ENCODE data around the gene LCLAT1.
A peak's percentile ranks its signal among the peaks of the same experiment; 100 is the strongest.

LCLAT1 gene

DNA sequence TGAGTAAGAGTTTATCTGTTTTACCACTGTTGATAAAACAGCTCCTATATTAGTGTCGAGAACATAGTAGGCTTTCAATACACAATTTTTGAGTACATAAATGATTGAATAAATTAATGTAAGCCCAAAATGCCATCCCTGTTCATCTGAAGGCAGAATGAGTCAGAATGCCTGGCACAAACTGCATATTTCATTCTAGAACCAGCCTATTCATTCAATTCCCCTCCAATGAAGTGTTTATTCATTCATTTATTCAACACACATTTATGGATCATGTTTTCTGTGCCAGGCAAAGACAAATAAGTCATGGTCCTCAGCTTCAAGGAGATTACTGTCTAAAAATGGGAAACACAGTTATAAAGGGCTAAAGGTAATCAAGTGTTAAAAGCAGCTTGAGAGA lies 22.8 kb upstream of the LCLAT1 start:
- DNase-seq = no peak

DNA sequence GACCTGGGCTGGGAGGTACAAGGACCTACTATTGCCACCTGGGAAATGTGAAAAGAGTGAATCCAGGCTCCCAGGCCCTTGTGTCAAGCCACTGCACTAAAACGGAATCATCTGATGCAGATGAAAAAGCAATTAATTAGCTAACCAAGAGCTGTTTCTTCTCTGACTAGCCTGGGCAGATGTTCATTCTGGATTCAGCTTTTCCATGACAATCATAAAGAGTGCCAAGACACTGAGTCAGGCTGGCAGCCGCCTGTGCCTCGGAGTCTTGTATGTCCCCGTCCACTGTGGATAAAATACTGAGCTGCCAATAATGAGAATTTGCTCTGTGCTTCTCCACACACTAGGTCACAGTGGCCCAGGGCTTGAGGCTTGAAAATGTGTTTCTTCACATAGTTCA lies 21.7 kb upstream of the LCLAT1 start:
- DNase-seq = no peak

DNA sequence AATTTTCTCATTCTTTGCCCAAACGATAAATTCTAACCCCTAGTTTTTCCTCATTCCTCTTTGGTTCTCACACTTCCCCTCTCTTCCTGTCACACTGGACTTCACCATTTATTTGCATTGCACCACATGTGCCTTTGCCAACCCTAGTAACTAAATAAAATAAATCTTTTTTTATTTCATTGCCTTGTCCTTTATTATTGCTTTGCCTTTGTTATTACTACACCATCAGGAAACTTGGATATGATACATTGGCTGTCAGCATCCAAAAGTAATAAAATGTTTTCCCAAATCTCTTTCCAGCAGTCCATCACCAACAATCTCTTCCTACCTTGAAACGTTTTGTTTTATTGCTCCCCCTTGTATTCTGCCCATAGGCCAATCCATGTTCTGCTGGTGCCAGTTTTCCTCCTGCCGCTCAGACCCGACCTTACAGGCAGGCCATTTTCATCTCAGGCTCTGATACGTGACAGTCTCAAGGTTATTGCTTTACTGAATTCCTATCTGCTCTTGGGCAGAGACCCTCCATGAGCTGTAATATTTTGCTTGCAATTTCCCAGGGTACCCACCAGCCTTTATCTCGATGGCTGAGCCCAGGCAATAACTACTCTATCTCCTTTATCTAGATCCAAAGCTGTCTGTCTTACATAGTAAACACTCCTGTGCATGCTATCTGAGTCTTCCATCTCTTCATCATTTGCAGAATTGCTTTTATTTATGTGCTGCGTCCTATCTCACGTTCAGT lies 19.3 kb upstream of the LCLAT1 start:
- DNase-seq = no peak

DNA sequence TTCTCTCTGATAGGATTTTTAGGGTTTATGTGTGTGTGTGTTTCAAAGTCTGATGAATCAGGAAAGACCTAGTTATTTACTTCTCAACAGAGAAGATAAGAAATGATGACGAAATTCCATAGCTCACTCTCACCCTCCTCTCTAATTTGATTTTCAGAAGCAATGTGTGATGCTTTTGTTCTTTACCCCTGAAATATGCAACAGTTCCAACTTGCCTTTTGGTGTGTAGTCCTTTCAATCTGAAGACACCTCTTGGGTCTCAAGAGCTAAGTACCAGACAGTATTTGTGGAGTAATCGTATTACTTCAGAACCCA lies 18.7 kb upstream of the LCLAT1 start:
- DNase-seq = no peak

DNA sequence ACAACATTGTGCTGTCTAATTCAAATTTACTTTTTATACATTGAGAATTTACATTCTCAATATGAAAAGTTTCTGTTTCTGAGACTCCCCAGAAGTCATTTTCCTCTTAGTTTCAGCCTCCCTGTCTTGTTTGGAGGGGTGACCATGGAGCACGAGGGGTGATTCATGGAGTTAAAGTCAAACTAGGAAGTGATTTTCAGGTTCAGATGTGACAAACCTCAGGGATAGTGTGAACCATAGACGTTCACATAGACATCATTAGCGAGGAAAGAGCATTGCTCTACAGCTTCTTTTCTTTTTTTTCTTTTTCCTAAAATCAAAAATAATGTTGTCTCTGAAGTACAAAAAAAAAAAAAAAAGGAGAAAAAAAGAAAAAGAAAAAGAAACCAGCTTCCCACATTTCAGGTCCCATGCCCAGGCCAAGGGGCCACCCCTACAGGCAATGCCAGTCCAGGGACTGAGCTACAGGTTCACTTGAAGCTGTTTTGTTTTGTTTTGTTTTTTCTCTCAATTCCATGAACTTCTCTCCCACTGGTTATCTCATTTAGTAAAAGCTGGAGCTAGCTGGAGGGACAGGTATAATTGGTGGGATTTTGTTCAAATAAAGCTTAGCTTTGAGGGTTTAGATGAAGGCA lies 18.1 kb upstream of the LCLAT1 start:
- DNase-seq = no peak

DNA sequence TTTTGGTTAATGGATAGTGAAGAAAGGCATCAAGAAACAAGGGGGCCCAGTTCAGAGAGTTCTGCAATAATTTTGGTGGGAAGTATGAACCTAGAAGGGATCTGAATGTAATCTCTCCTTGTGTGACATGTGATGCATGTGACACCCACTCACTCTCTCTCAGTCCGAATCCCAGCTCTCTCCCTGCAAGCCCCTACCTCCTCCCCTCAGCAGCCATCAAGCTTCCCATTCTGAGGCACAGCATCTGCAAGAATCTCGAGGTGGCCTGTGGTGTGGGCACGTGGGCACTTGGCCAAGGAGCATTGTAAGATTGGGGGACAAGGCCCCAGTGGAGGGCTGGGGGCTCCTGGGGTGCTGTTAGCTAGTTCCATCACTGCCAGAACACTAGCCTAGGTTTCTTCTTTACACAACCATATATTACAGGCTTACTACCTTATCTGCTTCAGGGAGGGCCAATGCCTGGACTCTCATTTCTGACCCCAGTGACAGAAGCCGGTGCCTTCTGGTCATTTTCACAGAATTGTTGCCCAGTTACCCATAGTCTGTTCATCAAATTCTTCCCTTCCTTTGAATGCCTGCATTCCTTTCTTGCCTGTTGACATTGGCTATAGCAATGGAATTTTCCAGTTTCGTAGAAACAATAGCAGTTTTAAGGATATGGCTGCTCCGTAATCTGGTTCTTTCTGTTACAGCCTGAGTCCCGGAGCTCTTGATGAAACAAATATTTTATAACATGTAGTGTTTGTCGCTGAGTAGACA lies 13.3 kb upstream of the LCLAT1 start:
- no peak for DNase-seq

DNA sequence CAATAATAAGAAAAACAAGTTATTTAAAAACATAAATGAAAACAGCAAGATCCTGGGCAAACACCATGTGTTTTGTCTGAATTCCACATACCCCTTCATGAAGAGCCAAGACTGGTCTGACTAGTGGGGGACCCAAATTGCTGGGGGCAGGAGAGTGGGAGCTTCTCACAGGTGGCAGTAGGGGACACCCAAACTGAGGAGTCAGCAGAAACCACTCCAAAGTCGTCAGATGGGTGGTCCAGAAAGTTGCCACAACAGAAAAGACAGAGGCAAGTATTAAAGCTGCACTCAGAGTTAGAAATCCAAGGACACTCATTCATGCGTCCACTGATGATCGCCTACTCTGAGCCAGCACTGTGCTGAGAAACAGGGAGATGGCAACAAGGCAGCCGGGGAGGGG lies 12.3 kb upstream of the LCLAT1 start:
- no peak for DNase-seq

DNA sequence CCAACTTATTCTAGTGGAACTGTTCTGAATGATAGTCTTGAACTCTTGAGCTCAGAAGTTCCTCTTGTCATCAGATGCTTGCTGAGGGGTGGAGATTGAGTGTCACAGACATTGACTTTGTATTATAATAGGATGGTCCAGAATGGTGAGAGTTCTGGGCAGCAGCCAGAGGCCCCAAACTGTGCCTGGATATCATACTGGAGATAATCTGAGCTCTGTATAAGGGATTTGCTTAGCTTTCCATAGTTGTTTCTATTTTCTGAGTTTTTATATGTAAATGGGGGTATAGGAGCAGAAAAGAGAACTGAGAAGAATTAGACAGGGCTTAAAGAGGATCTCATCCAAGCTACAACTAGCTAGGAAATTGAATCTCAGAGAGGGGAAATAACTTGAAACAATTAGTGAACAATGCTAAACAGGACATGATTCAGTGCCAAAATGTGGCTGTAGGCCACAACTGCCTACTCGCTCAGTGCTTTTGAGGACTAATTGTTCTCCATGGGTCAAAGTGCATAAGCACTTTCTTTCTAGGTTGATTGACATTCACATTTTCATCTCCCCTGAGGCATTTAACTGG lies 10.1 kb upstream of the LCLAT1 start:
- peak; percentile 46 to 52 for DNase-seq

DNA sequence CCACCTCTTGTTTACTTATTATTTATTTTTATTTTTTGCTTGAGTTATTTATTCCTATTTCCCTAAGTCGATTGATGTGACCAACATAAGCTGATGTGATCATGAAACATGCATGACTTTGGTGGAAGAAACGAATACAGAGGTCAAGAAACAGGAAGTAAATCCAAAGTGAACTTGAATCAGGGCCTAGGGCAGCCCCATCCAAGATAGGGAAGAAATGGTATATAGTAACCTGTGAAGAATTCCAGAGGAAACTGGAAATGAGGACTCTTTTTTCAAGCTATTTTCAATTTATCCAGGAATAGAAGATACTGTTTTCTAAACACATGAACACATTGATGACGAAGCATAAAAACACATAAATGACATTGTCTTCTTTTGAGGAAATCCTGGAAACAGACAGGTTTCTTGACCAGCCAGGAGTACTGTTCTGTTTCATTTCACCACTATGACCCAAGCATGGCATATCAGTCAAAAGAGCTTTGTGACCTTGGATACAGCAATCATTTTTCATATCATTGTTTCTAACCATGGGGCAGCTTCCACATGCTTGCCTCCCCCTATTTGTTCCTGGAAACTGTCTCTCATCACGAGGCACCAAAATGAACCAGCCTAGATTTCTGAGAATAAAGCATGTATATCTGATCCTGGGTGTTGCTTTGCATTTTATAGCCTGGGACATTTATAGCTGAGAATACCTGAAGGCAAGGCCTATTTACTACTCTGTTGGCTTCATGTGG lies 9.1 kb upstream of the LCLAT1 start:
- DNase-seq = no peak

DNA sequence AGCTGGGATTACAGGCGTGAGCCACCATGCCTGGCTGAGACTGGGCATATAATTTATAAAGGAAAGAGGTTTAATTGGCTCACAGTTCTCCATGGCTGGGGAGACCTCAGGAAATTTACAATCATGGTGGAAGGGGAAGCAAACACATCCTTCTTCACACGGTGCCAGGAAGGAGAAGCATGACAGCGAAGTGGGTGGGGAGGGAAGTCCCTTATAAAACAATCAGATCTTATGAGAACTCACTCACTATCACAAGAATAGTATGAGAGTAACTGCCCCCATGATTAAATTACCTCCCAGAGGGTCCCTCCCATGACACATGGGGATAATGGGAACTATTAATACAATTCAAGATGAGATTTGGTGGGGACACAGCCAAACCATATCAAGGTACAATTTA lies 7.8 kb upstream of the LCLAT1 start:
- DNase-seq = peak; percentile 37 to 47

DNA sequence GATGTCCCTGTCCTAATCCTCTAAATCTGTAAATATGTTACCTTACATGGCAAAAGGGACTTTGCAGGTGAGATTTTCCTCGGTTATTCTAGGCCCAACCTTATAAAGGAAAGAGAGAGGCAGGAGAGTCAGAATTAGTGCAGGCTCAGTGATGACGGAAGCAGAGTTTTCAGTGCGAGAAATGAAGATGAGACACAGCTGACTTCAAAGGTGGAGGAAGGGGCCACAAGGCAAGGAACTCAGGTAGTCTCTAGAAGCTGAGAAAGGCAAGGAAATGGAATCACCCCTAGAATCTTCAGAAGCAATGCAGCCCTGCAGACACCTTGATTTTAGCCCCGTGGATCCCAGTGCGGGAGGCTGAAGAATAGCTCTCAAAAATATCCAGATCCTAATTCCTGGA lies 7.2 kb upstream of the LCLAT1 start:
- no peak for DNase-seq

DNA sequence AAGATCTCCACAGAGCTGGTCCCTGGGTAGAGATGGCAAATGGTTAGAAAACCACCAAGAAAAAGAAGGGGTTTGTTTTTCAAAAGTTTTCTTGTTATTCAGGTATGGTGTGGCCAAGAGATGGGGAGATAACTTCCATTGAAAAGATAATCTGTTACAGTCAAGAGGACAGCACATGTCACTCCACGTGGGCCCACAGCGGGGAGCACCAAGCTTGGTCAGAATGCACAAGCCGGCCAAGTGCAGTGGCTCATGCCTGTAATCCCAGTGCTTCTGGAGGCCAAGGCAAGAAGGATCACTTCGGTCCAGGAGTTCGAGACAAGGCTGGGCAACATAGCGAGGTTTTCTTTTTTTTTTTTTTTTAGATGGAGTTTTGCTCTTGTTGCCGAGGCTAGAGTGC lies 6.0 kb upstream of the LCLAT1 start:
- no peak for DNase-seq

DNA sequence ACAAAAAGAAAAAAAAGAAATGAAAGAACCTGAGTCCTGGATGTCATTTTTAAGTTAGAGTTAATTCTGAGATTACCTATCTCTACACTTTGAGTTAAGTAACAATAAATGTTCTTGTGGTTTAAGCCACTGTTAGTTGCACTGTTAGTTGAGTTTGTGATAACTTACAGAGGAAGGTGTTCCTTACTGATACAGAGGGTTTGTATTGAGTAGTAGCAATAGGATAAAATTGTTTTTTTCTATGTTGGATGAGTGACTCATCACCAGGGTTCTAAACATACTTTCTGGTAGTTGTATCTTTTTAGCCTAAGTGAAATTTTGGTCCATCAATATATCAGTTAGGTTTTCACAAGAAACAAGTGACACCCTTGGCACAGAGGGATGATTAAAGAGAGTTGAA lies 4.0 kb upstream of the LCLAT1 start:
- no peak for DNase-seq

DNA sequence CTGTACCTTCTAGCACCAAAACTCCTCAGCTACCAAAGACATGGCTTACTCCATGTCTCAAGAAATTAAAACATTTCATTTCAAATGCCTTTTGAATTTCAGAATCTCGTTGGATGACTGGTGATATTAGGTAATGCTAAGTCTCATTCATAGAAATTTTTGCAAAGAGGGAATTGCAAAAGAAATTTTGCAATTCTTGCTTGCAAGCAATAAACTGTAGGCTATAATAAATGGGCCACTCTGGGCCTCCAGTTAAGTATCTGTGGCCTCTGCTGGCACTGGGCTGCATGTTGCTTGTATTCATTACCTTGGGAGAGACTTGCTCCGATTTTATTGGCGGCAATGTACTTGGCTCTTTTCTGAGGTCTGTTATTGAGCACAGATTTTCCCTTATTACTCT lies 2.8 kb upstream of the LCLAT1 start:
- DNase-seq = peak; percentile 41 to 85

DNA sequence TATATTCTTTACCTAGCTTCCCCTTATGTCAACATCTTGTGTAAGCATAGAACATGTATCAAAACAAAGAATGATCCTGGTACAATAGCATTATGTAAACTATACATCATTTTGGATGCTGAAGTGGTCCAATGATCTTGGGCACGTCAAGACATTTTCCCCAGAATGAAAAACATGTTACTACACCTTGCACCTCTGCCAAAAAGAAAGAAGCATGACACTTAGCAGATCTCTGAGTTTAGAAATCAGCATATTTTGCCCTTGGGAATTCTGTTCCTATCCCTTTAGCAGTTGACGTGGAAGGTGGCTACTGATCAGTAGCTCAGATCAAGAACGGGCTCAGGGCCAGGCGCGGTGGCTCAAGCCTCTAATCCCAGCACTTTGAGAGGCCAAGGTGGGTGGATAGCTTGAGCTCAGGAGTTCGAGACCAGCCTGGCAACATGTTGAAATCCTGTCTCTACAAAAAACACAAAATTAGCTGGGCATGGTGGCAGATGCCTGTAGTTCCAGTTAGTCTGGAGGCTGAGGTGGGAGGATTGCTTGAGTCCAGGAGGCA lies 1.7 kb upstream of the LCLAT1 start:
- no peak for DNase-seq

DNA sequence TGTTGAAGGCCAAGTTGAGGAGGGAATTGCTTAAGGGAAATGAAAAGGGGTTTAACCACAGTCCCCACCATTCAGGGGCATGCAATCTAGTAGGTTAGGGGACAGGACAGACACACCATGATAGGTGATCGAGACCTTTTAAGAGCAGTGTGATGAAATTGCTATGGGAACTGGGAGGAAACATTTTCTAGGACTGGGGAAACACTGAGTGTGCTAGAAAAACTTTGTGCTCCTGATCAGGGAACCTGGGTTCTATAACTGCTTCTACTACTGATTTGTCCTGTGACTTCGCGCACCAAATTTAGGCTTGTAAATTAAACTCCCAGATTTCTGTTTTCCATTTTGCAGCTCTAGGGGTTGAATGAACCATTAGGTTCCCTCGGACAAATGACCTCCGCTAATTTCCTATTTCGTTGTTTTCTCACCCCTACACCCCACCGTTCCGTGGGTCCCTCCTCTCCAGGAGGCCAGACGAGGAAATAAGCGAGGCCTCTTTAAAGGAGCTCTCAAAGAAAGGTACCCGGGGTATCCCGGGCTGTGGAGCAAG lies 371 bp upstream of the LCLAT1 start:
- no peak for DNase-seq

DNA sequence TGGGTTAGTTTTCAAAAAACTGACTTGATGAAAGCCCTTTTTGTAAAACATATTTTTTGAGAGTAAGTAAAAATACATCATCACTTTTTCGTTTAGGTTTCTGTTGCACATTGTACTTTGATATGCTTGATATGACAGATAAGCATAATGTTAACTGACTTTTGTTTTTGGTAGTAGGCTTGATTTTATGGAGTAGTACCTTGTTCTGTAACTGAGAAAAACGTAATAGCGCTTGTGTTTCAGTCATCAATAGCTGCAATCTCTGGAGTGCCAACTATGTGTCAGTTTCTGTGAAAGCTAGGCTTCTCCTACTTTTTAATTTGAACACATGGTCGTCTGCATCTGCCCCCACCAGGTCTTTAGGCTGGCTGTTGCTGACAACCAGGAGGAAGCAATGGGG lies 1.3 kb downstream of the LCLAT1 start:
- DNase-seq = no peak

DNA sequence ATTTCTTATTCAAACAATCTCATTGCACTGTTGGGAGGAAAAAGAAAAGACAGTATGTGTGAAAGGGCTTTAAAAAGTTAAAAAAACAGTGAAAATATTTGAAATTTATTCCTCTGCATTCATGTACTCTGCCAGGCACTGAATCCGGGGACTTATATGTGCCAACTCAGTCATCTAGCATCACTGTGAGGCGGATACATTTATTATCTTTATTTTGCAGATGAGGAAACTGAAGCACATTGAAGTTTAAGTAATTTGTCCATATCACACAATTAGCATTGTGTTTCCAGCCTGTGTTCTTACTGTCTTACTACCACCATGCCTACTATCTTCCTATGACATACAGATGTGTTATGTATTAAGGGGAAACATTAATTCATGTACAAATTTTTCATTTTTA lies 1.8 kb downstream of the LCLAT1 start:
- DNase-seq = no peak

DNA sequence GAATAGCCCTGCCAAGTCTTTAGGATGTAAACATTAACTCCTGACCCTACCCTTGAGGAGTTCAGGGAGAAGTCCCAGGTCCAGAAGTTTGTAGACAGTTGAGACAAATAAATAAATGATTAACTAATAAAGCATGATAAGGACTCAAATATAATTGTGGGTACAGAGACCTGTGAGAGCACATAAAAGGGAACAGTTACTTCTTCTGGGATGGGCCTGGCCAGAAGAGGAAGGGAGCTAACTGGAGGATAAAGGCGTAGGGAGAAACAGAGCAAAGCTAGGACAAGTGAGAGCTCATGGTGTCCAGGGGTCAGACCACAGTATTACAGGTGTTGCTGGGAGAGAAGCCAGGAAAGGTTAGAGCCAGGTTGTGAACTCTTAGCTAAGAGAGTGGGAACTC lies 3.0 kb downstream of the LCLAT1 start:
- DNase-seq = no peak

DNA sequence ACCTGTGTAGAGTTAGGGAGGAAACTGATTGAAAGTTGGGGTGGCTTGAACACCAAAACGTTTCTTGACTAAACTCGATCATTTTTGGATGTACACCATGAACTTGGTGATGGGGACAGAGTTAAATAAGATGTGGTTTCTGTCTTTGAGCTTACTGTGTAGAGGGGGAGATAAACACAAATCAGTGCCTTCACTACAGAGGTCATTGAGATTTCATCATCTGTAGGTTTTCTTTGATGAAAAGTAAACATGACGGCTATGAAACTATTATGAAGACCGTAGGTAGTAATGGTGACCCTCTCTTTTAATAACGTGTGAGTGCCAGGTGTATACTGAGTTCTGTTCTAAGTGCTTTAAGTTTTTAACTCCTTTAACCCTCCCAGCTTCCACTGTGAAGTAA lies 6.5 kb downstream of the LCLAT1 start:
- DNase-seq = no peak

DNA sequence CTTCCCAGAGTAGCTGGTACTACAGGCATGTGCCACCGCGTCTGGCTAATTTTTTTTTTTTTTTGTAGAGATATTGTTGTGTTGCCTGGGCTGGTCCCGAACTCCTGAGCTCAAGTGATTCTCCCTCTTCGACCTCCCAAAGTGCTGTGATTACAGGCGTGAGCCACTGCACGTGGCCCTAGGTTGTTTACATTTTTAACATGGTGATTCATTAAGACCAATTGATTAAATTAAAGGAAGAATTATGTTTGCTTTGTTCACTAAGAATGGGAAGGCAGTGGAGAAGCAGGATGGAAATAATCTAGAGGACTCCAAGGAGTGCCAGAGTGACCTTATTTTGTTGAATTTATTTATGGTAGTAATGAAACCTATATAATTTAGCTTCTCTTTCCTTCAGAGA lies 7.5 kb downstream of the LCLAT1 start:
- no peak for DNase-seq

DNA sequence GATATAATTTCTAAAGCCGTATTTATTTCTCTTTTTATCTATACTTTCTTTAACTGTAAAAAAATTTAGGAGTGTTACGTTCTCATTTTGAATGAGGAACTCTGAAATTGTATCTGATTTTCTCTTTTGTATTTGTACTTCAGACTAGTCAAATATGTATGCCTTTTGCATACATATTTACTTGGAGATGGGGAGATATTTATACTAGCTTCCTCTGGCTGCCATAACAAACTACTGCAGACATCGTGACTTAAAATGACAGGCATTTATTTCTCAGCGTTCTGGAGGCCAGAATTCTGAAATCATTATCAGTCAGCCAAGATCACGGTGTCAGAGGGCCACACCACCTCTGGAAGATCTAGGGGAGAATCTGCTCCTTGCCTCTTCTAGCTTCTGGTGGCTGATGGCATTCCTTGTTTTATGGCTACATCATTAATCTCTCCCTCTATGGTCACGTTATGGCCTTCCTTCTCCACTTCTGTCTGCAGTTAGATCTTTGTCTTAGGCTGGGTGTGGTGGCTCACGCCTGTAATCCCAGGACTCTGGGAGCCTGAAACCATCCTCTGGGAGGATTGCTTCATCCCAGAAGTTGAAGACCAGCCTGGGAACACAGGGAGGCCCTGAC lies 8.2 kb downstream of the LCLAT1 start:
- no peak for DNase-seq

Data from inflammatory macrophage (primary cell).